Esophagus squamous epithelium (tissue), 5 donors: ENCODE data around the gene PHRF1. TPM values are rescaled to one million over a fixed set of nuclear protein-coding genes. Genes with fewer than 3 reads are reported as not detected.

Experiments
- DNase-seq: peaks from one replicate; lab custom pipeline; 2025; lab: John Stamatoyannopoulos, UW
- H3K27ac ChIP-seq, 4 donors: fragments of 200-600 bp; sonication (generic); one replicate each; pipeline ENCODE4 v1.5.1; 2016 to 2019; ENCODE audit warnings: mild to moderate bottlenecking in 1 of 4
- H3K27me3 ChIP-seq, 4 donors: fragments of 200-600 bp; sonication (generic); 1 replicate in 3 of 4; 2 replicates in 1 of 4; pipeline versions ENCODE4 v1.5.1 to v1.6.0; 2017 to 2021; ENCODE audit warnings: antibody characterized with exemption in 1 of 4
- H3K36me3 ChIP-seq, 3 donors: fragments of 200-600 bp; sonication (generic); one replicate each; pipeline ENCODE4 v1.5.1; 2016 to 2019
- H3K4me1 ChIP-seq, 3 donors: fragments of 200-600 bp; sonication (generic); one replicate each; pipeline ENCODE4 v1.5.1; 2017 to 2019
- H3K4me3 ChIP-seq, 4 donors: fragments of 200-600 bp; sonication (generic); 1 replicate in 3 of 4; 2 replicates in 1 of 4; pipeline ENCODE4 v1.5.1; 2016 to 2019; ENCODE audit warnings: mild to moderate bottlenecking in 2 of 4, moderate library complexity in 1 of 4
- H3K9me3 ChIP-seq, 3 donors: fragments of 200-600 bp; sonication (generic); one replicate each; pipeline ENCODE4 v1.5.1; 2016 to 2019
- CTCF ChIP-seq, 6 experiments: fragments of 450-650 bp in 4 of 6; fragments of 200-600 bp in 2 of 6; sonication (generic) in 2 of 6; IDR thresholded peaks; one replicate each; pipeline ENCODE4 v1.5.1; 2016 to 2019; ENCODE audit warnings: antibody characterized with exemption in 6 of 6, mild to moderate bottlenecking in 4 of 6, moderate library complexity in 4 of 6
- POLR2A ChIP-seq, 4 donors: fragments of 450-650 bp; IDR thresholded peaks; one replicate each; pipeline ENCODE4 v1.6.1; 2017; ENCODE audit warnings: antibody characterized with exemption in 4 of 4, mild to moderate bottlenecking in 4 of 4, moderate library complexity in 3 of 4
- WGBS, 2 donors: methylation state at CpG; one replicate each; pipeline ENCODE4 v1.1.5; 2018; 5-methylcytosine and 5-hydroxymethylcytosine counted together
- intact Hi-C: fragments of 100-400 bp; cut with DNase I; formaldehyde crosslinking; loops from one replicate; pipeline ENCODE4 v1.15.0; 2022
- total RNA-seq, 4 donors: library from RNA; depleted of rRNA; stranded (reverse); fragments of >200 nt; gene quantifications; one replicate each; pipeline ENCODE4 v1.1.0, GENCODE V29; 2016
- donor health status: DM: yes; HTN: yes; CAD: no.

The PHRF1 gene
- total RNA-seq, 4 donors from 2014 or later, result 11.7 to 30.6 (median 24.2) TPM

GRCh38 chr11:559020-559620 lies 17.1 kb upstream of the PHRF1 start:
- WGBS, 2 donors, result 70% methylated on average over 2 of the region's 15 CpGs; no CpG with 5 or more reads in 1 of the 2 donors
- peaks cover 0 to 54% (median 3%) of the 10 kb centered on the region in 4 donors for H3K27me3 ChIP-seq
- H3K4me1 ChIP-seq, result peaks cover 30 to 69% (median 45%) of the 10 kb centered on the region in 3 donors
- H3K27ac ChIP-seq, result peak overlapping the region in 1 of 4 donors; percentile 14
- intact Hi-C loops, result loop anchor here (5.0 kb wide), 1 partner anchor 163 kb away; no protein-coding TSS in a partner anchor
- no peak for DNase-seq
- TF ChIP-seq POLR2A (IDR thresholded peaks at IDR 0.05) (no peak), CTCF (IDR thresholded peaks at IDR 0.05) (no peak)
- H3K4me3 ChIP-seq, result no peak overlapping the region
- H3K9me3 ChIP-seq, result no peaks in the 10 kb centered on the region
- H3K36me3 ChIP-seq, result peaks cover 0 to 22% (median 0%) of the 10 kb centered on the region in 3 donors

GRCh38 chr11:559712-560304 lies 16.5 kb upstream of the PHRF1 start:
- Histone ChIP-seq H3K9me3 (no peaks in the 10 kb centered on the region), H3K27me3 (peaks cover 0 to 47% (median 3%) of the 10 kb centered on the region in 4 donors), H3K36me3 (peaks cover 0 to 22% (median 0%) of the 10 kb centered on the region in 3 donors), H3K4me1 (peaks cover 23 to 69% (median 39%) of the 10 kb centered on the region in 3 donors), H3K27ac (peak overlapping the region; percentile 87 to 98 (median 94)), H3K4me3 (peak overlapping the region; percentile 76 to 96 (median 92))
- intact Hi-C loops, result loop anchor here (5.0 kb wide), 1 partner anchor 162 kb away; no protein-coding TSS in a partner anchor
- DNase-seq, result no peak
- 74% methylated on average over 10 to 13 of the region's 18 CpGs for WGBS, 2 donors
- TF ChIP-seq POLR2A (IDR thresholded peaks at IDR 0.05), result no peak
- no peak for TF ChIP-seq CTCF (IDR thresholded peaks at IDR 0.05)

- Histone ChIP-seq H3K27me3 (peaks cover 0 to 40% (median 2%) of the 10 kb centered on the region in 4 donors), H3K9me3 (no peaks in the 10 kb centered on the region), H3K36me3 (peaks cover 0 to 22% (median 0%) of the 10 kb centered on the region in 3 donors), H3K4me1 (peaks cover 19 to 64% (median 34%) of the 10 kb centered on the region in 3 donors), H3K27ac (peak within 1 kb of the TSS; percentile 87 to 98 (median 94)), H3K4me3 (peak within 1 kb of the TSS; percentile 76 to 96 (median 92))
- TF ChIP-seq POLR2A (IDR thresholded peaks at IDR 0.05) (peak in 1 of 4 donors; percentile 64), CTCF (IDR thresholded peaks at IDR 0.05) (no peak)
- 16% methylated on average over 7 of the region's 95 CpGs; no CpG with 5 or more reads in 1 of the 2 donors for WGBS, 2 donors
- intact Hi-C loops, result no loop called here
- peak; percentile 79 for DNase-seq
These were observed 15.7 kb upstream of the PHRF1 start, which contains the start of the genes LMNTD2 and RASSF7 for GRCh38 chr11:560305-561147. Gene LMNTD2, minus strand, starts transcription at chr11:560738. Its CDS starts 22 bp downstream, at chr11:560716. Gene RASSF7, plus strand, starts transcription at chr11:560970. Its CDS starts 799 bp downstream, at chr11:561769.

- H3K9me3 ChIP-seq, result no peaks in the 10 kb centered on the region
- peaks cover 0 to 31% (median 0%) of the 10 kb centered on the region in 4 donors for H3K27me3 ChIP-seq
- H3K4me1 ChIP-seq, result peaks cover 16 to 64% (median 26%) of the 10 kb centered on the region in 3 donors
- no peak for DNase-seq
- H3K36me3 ChIP-seq, result peaks cover 0 to 22% (median 0%) of the 10 kb centered on the region in 3 donors
- intact Hi-C loops, result no loop called here
- peak overlapping the region; percentile 76 to 96 (median 92) for H3K4me3 ChIP-seq
- TF ChIP-seq POLR2A (IDR thresholded peaks at IDR 0.05), result no peak
- no peak for TF ChIP-seq CTCF (IDR thresholded peaks at IDR 0.05)
- 14 to 48% methylated on average over 6 to 12 of the region's 67 CpGs for WGBS, 2 donors
- peak overlapping the region; percentile 70 to 98 (median 92) for H3K27ac ChIP-seq
These were observed 14.9 kb upstream of the PHRF1 start for GRCh38 chr11:561148-562003.
